ENCODE data around the gene ANKRD17.

ANKRD17 gene

GRCh38 chr4:73066928-73067327 is 191.7 kb downstream of the ANKRD17 start:
- no peak overlapping the region for H3K27ac ChIP-seq
- no peak for DNase-seq (ENCODE audit: low spot score)
- ChIA-PET POLR2A (ENCODE audit: low non-redundant PET) (no interaction called here), CTCF (no interaction called here)
- TF ChIP-seq, protein P1, sequence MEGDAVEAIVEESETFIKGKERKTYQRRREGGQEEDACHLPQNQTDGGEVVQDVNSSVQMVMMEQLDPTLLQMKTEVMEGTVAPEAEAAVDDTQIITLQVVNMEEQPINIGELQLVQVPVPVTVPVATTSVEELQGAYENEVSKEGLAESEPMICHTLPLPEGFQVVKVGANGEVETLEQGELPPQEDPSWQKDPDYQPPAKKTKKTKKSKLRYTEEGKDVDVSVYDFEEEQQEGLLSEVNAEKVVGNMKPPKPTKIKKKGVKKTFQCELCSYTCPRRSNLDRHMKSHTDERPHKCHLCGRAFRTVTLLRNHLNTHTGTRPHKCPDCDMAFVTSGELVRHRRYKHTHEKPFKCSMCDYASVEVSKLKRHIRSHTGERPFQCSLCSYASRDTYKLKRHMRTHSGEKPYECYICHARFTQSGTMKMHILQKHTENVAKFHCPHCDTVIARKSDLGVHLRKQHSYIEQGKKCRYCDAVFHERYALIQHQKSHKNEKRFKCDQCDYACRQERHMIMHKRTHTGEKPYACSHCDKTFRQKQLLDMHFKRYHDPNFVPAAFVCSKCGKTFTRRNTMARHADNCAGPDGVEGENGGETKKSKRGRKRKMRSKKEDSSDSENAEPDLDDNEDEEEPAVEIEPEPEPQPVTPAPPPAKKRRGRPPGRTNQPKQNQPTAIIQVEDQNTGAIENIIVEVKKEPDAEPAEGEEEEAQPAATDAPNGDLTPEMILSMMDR (conservative IDR thresholded peaks at IDR 0.05; ENCODE audit: low read depth) = no peak

GRCh38 chr4:73066445-73066844 is 192.2 kb downstream of the ANKRD17 start:
- POLR2A ChIA-PET (ENCODE audit: low non-redundant PET) = no interaction called here
- TF ChIP-seq, protein P1 (conservative IDR thresholded peaks at IDR 0.05; ENCODE audit: low read depth) = no peak
- H3K27ac ChIP-seq = no peak overlapping the region
- CTCF ChIA-PET = no interaction called here
- DNase-seq (ENCODE audit: low spot score) = no peak

- TF ChIP-seq, protein P1 (conservative IDR thresholded peaks at IDR 0.05; ENCODE audit: low read depth) = no peak
- ChIA-PET POLR2A (ENCODE audit: low non-redundant PET) (no interaction called here), CTCF (no interaction called here)
- H3K27ac ChIP-seq = no peak overlapping the region
- no peak for DNase-seq (ENCODE audit: low spot score)
Measured at GRCh38 chr4:73064536-73064935, 194.1 kb downstream of the ANKRD17 start.

DNA sequence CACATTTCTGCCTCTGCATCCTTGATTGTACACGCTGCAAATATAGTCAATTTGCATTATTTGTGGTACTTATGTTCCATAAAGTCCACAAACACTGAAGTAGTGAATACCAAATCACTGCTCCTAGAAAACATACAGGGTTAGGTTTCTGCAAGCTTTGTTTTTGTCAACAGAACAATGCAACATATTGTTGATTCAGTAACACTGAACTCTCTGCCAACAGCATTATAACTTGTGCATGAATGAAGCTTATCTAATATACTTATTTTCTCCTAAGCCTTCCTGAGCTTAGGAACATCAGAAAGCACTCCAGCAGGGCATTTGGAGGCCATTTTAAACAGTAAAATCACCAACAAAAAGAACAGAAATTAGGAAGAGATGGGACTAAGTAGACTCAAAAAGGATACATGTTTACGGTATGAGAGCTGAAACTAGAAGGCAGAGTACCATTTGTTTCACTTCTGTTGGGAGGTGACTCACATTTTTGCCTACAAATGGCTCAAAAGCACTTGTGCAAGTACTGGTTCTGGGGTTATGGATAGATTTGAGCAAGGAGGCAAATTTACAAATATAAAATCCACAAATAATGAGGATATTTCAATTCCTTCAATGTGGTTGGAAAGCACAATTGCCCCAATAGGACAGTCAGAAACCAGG is 203.2 kb downstream of the ANKRD17 start:
- POLR2A ChIA-PET (ENCODE audit: low non-redundant PET) = no interaction called here
- no peak overlapping the region for H3K27ac ChIP-seq
- TF ChIP-seq, protein P1 (conservative IDR thresholded peaks at IDR 0.05; ENCODE audit: low read depth) = no peak
- CTCF ChIA-PET = no interaction called here
- no peak for DNase-seq (ENCODE audit: low spot score)

DNA sequence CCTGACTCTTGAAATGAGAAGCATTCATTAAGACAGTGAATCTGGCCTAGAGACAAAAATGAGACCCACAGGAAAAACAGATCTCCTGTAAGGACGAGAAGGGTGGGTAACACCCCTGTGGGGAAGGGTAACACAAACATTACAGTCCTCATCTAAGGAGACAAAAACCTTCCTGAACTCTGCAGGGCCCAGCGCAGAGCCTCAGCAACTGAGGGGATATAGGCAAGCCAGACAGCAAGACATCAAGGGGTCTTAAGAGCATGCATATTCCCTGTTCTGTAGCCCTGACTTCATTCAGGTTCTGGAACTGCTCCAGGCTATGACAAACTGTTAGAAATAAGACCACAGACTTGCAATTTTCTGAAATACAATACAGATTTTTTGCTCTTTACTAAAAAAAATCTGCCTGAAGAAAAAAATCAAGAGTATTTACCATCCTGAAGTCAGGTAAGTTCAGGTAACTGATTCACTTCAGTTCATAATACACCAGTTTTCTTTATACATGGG is 204.6 kb downstream of the ANKRD17 start:
- ChIA-PET POLR2A (ENCODE audit: low non-redundant PET) (no interaction called here), CTCF (no interaction called here)
- no peak overlapping the region for H3K27ac ChIP-seq
- DNase-seq (ENCODE audit: low spot score) = no peak
- TF ChIP-seq, protein P1 (conservative IDR thresholded peaks at IDR 0.05; ENCODE audit: low read depth) = no peak

DNA sequence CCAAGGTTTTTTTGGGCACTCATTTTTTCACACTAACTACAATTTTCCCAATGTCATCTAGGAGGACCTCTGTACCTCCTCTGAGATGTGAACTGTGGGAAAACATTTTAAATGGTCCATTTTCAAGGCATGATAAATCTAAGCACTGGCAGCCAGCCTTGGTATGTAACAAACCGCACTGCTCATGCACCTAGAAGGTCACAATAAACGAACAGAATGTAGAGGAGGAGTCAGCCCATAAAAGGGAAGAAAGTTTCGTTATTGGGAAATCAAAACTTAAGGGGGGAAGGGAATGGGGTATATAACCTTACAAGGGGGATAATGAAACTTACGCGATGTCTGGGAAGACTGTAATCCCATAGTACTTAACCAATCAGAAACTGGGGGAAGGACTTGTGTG is 205.5 kb downstream of the ANKRD17 start:
- ChIA-PET POLR2A (ENCODE audit: low non-redundant PET) (no interaction called here), CTCF (no interaction called here)

More for the DNA sequence above, 205.5 kb downstream of the ANKRD17 start:
- DNase-seq (ENCODE audit: low spot score) = no peak
- no peak overlapping the region for H3K27ac ChIP-seq
- TF ChIP-seq, protein P1 (conservative IDR thresholded peaks at IDR 0.05; ENCODE audit: low read depth) = no peak
